Stimulated activated CD4-positive, alpha-beta T cell treated with anti-CD3 and anti-CD28 coated beads, Interleukin-1b, Interleukin-23, amount 100 ng/mL, for 48 hours (primary cell): Measurements from ENCODE around the gene APBA3.
A peak's percentile ranks its signal among the peaks of the same experiment; 100 is the strongest.

ENCODE experiments used
- DNase-seq: peaks from one replicate; pipeline ENCODE4 v3.0.0-alpha.2; 2020

Gene APBA3

DNA sequence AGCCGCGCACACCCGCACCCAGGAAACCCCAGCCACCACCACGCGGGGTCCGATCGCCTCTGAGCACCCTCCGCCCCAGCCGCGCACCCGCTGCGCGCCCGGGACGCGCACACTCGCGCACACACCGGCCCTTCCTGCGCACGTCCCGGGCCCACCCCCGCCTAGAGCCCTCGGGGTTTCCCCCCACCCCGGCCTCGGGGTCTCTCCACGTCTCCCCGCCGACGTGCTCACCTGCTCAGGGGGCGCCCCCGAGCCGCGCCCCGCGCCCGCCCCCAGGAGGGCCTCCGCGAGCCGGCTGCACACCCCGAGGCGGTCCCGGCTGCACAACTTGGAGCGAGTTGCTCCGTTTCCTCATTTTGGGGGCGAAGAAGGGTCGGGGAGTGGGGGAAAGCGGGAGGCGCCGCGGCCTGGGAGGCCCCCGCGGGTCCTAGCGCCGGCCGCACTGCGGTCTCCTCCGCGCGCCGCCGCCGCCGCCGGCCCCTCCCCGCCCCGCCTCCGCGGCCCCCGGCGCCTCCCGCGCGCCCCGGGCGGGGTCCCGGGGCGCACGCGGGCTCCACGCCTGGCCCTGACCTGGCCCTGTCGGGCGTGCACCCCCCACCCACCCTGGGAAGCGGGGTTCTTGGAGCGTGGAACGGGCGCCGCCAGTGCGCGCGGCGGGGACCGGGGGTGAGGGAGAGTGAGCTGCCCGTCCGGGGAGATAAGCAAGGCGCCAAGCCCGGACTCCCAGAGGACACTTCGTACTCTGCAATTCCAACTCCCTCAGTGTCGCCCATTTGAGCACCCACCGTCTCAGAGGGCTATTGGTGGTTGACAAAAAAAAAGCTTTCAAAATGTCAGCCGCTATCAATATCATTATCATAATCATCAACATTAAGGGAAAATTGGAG lies 24.7 kb upstream of the APBA3 start, which contains the start of gene MATK:
Gene MATK (minus strand): TSS at position 444 of the 887 bp plus-strand sequence. CDS start 1,246 bp downstream, outside the sequence.
- DNase-seq, result peak; percentile 19

DNA sequence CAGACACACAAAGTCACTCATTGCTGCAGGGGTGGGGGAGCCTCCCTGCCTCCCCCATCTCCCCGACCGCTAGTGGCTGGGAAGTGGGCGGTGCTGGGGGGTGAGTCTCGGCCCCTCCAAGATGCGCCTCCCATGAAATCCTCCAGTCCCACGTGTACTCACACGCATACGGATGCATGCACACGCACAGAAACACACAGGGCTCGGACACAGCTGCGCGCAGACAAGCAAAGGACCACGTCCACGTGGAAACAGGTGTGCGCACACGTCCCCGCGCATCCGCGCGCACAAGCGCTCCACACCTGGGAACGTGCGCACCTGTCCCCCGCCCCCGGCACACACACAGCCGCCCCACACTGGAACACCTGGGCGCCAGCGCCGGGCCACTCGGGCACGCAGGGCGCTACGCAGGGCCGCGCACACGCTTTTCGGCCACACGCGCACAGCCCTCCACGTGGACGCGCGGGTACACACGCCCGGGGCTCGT lies 24.0 kb upstream of the APBA3 start:
- peak; percentile 30 for DNase-seq

DNA sequence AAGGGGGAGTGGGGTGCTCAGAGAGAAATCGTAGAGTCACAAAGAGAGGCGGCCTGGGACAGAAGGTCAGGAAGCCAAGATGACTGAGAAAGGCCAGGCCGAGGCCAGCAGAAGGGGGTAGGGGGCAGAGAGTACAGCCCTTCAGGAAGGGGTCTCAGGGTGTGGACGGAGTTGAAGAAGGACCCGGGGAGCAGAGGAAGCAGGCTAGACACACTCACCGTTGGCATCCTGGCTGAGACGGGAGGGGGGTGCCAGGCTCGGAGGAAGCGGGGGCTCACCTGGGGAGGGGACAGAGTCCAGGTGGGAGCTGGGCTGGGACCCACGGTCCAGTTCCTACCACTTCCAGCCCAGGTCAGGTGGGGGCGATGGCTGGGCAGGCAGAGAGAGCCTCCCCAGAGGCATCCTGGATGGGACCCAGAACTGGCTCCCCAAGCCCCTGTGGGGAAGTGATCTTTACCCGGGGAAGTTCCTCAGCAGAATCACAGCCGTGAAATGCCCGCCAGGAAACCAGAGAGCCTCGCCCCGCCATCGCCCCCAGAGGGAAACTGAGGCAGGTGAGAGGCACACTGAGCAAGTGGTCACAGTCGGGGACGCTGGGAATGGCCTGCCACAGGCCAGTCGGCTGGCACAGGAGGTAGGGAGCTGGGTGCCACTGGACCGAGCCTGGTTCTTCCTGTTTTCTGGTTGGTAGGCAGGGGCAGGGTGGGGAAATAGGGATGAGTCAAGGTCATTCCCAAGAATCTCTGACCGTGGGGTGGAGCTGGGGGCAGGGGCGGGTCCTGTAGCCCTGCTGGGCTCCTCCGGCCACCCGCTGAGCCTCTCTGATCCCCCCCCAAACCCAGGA lies 23.3 kb upstream of the APBA3 start:
- DNase-seq, result no peak

DNA sequence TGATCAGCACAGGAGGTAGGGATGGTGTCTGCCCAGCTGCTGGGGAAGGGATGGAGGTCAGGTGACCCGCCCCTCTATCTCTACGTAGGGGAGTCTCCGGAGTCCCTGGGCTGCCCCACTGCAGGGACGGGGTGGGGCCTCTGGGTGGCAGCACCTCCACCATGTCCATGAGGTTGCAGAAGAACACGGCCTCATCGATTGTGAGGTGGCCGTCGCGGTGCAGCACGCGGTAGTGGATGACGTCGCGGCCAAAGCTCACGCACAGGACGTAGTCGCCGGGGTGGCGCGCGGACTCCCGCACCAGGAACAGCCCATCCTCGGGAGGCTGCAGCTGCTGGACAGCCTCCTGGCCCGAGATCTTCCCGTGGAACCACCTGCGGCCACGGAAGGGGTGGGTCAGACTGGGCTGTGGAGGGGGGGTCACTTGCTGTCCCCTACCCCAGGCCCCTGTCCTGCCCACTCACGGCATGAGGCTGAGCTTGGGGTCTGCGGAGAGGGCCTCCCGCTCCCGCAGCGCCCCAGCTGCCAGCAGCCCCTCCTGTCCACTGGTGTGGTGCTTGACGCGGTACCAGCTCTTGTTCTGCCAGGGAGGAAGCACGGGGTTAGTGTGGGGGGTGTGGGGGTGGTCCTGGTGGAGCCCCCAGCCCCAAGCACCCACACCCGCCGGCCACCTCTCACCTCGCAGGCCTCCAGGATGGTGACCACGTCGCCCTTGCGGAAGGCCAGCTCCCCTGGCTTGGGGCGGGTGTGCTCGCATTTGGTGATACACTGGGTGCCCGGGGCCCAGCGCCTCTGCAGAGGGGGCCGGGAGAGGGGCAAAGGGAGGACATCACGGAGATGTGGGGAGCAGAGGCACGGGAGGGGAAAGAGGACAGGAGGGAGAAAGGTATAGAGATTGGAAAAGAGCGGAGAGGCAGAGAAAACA lies 22.4 kb upstream of the APBA3 start:
- peak; percentile 62 for DNase-seq

GRCh38 chr19:3782903-3783302 lies 21.4 kb upstream of the APBA3 start:
- no peak for DNase-seq

DNA sequence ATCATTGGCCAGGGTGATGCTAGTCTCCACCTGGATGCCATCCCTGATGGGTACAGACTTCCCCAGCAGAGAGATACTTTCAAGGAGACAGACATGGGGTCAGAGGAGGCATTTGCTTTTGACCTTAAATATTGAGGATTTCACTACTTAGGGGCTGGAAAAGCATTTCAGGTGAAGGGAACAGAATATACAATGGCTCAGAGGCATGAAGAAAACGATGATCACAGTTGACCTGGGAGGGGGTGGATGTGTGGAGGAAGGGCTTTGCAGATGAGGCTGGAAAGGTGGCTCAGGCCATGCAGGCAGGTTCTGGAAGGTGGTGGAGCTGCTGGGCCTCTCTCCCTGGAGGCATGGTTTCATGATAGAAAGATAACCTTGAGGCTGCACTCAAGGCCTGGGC lies 20.8 kb upstream of the APBA3 start:
- DNase-seq, result no peak

- DNase-seq, result no peak
These were observed 20.1 kb upstream of the APBA3 start for GRCh38 chr19:3781603-3782002.

DNA sequence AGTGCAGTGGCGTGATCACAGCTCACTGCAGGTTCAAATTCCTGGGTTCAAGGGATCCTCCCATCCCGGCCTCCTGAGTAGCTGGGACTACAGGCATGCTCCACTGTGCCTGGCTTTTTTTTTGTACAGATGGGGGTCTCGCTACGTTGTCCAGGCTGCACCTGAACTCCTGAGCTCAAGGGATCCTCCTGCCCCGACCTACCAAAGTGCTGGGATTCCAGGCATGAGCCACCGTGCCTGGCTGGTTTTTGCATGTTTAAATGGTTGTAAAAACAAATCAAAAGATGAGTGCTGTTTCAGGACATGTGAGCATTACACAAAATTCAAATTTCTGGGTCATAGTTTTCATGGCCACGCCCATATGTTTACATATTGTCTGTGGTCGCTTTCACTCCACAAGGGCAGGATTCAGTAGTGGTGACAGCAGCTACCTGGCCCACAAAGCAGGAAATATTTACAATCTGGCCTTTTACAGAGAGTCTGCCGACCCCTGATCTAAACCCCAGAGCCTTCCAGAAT lies 19.4 kb upstream of the APBA3 start:
- DNase-seq, result no peak

DNA sequence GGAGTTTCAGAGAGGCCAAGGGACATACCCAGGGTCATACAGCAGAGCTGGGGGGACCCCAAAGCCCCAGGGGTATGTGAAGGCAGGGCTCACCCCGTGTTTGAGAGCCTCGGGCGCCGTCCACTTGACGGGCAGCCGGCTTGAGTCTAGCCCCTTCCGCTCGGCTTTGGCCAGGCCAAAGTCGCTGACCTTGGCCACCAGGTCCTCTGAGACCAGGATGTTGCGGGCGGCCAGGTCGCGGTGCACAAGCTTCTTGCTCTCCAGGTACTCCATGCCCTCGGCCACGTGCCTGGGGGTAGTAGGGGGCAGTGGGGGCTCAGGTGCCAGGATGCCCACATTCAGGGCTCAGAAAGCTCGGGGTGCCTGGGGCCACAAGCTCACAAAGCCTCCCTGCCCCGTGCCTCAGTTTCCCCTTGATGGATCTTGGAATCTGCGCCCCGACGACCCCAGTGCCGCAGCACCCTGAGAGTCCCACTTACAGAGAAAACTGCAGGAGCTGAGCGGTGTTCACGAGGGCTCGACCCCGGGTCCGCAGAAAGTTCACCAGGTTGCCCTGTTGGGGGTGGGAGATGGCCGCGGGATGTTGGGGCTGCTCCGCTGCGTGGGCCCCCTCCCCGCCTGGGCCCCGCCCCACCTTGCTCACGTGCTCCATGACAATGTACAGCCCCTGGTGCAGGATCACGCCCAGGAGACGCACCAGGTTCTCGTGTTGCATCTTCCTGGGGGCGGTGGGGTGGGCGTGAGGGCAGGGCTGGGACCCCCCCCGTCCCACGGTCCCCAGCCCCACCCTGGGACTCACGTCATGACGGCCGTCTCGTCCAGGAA lies 17.6 kb upstream of the APBA3 start:
- no peak for DNase-seq

DNA sequence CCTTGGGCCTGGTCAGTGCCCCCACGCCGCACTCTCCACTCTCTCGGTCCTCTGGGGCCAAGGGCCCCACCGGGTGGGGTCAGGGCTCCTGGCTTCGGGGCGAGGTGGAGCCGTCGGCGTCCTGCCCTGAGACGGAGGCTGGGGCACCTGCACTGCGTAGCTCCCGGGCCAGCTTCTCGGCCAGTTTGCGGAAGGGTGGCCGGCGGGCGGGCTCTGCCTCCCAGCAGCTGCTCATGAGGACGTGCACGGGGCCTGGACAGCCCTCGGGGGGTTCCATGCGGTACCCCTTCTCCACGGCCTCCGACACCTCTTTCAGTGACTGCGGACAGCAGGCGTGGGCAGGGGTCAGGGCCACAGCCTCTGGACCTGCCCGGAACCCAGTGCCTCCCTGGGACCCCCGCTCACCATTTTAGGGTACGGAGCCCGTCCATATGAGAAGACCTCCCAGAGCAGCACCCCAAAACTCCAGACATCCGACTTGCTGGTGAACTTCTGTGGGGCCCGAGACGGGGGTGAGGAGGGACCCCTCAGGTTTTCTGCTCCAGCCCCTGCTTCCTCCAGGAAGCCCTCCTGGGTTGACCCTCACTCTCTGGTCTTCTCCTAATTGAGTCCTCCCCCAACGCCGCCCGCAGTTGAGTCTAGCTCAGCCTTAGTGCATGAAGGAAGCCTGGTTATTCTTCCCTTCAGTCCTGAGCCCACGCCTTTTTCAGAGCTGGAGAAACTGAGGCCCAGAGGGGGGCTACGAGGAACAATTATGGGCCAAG lies 16.8 kb upstream of the APBA3 start:
- DNase-seq, result no peak

DNA sequence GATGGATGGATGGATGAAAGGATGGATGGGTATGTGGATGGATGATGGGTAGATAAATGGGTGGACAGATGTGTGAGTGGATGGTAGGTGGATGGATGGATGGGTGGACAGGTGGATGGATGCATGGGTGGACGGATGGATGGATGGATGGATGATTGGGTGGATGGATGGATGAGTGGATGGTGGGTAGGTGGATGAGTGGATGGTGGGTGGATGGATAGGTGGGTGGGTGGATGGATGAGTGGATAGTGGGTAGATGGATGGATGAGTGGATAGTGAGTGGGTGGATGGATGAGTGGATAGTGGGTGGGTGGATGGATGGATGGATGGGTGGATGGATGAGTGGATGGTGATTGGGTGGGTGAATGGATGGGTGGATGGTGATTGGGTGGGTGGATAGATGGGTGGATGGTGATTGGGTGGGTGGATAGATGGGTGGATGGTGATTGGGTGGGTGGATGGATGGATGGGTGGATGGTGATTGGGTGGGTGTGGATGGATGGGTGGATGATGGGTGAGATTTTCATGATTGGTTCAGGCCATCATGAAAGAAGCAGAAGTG lies 15.1 kb upstream of the APBA3 start:
- DNase-seq, result no peak

GRCh38 chr19:3775831-3776230 lies 14.3 kb upstream of the APBA3 start:
- DNase-seq, result no peak

GRCh38 chr19:3775374-3775711 lies 13.9 kb upstream of the APBA3 start:
- no peak for DNase-seq

DNA sequence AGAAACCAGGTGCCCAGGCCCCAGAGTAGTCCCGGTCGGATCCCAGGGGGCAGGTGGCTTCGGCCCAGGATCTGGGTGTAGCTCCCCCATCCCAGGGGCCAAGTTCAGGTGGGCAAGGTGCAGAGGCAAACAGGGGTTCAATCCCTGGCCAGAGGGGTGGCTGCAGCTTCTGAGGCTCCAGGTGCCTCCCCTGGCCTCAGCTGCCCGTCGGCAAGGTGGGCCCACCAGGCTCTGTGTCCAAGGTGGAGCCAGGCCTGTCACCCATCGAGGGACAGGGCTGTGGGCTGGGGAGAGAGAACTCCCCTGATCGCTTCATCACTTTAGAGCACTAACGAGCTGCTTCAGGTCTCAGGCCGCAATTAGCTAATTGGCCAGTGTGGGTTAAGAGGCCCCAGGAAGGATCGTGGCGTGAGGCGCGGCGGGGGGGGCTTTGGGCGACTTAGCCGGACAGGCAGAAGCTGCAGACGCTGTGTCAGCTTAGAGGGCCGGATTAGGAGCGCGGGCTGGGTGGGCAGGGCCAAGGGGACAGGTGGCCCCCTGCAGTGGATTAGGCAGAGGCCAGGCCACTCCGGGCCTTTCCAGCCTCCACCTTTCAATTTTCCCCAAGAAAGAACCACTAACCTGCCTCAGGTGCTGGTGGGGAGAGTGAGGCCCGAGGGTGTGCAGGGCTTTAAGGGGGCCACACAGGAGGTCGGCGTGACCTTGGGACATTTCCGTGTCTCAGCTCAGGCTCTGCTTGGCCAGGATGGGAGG lies 13.3 kb upstream of the APBA3 start:
- no peak for DNase-seq

GRCh38 chr19:3773814-3774515 lies 12.5 kb upstream of the APBA3 start:
- no peak for DNase-seq

DNA sequence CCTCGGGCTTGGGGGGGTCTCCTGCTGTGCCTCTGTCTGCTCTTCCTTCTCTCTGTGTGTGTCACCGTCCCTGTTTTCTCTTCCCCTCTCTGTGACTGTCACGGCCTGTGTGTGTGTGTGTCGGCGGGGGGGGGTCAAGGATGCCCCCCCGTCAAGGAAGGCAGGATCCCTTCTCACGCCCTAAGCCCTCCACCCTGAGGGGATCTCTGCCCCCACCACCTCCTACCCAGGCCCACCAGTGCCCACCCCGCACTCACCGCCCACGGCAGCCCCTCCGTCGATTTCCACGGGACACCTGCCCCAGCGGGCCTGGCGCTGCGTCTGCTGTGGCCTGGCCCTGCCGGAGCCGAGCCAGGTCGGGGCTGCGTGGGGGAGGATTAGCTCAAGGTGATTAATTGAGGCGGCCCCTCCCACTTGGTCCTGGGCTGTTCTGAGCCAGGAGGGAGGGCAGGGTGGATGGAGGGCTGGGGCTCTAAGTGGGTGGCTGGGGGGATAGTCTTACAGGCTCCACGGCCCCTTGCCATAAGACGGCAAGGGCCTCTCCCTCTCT lies 10.5 kb upstream of the APBA3 start, which contains the start of gene RAX2:
Gene RAX2 (minus strand): TSS at position 323 of the 550 bp plus-strand sequence. CDS start 486 bp downstream, outside the sequence.
- DNase-seq, result no peak

- DNase-seq, result no peak
These were observed 9.8 kb upstream of the APBA3 start for GRCh38 chr19:3771000-3771905.
